Neural cell (in vitro differentiated cells): ENCODE data around the gene KRTAP10-9. TPM values are rescaled to one million over a fixed set of nuclear protein-coding genes. Genes with fewer than 3 reads are reported as not detected.
"Not testable (repeated sequence)": the region's sequence is repeated elsewhere in the genome, so short reads cannot be mapped to it uniquely, and the experiment has no call there.

Experiments
- H2AFZ ChIP-seq: fragments of 200-600, 300-800 bp; sonication (generic), shearing (Covaris generic); 2 replicates; pipeline ENCODE4 v1.6.0; 2014; ENCODE audit warnings: low read depth, mild to moderate bottlenecking, antibody characterized with exemption, low read length, moderate library complexity
- H3F3A ChIP-seq: fragments of 200-600 bp; shearing (Covaris generic); 2 replicates; pipeline ENCODE4 v1.6.1; 2016; ENCODE audit warnings: mild to moderate bottlenecking, moderate library complexity, mixed read lengths, antibody characterized with exemption, low read length; ENCODE audit not compliant: insufficient read depth, poor library complexity, severe bottlenecking
- H3K27ac ChIP-seq: fragments of 200-600, 300-800 bp; sonication (generic), shearing (Covaris generic); 2 replicates; pipeline ENCODE4 v1.5.1; 2014; ENCODE audit warnings: mild to moderate bottlenecking, low read length, moderate library complexity
- H3K27me3 ChIP-seq: fragments of 300-800, 200-600 bp; sonication (generic), shearing (Covaris generic); 2 replicates; pipeline ENCODE4 v1.6.0; 2014; ENCODE audit warnings: mild to moderate bottlenecking, low read depth, low read length, moderate library complexity; ENCODE audit not compliant: insufficient read depth
- H3K36me3 ChIP-seq: fragments of 300-800, 200-600 bp; sonication (generic), shearing (Covaris generic); 2 replicates; pipeline ENCODE4 v1.5.1; 2014; ENCODE audit warnings: mild to moderate bottlenecking, antibody characterized with exemption, low read length, moderate library complexity; ENCODE audit not compliant: insufficient read depth
- H3K4me2 ChIP-seq: fragments of 300-800, 200-600 bp; sonication (generic), shearing (Covaris generic); 2 replicates; pipeline ENCODE4 v1.6.0; 2014; ENCODE audit warnings: mild to moderate bottlenecking, low read length
- H3K4me3 ChIP-seq: fragments of 300-800, 200-600 bp; sonication (generic), shearing (Covaris generic); 2 replicates; pipeline ENCODE4 v1.5.1; 2014; ENCODE audit warnings: mild to moderate bottlenecking, low read length, moderate library complexity
- H3K79me2 ChIP-seq: fragments of 200-600 bp; shearing (Covaris generic); replicated peaks from 2 replicates; pipeline ENCODE4 v1.6.0; 2014; ENCODE audit warnings: mild to moderate bottlenecking, low read length, moderate library complexity; ENCODE audit not compliant: insufficient read depth
- H3K9ac ChIP-seq: fragments of 300-800, 200-600 bp; sonication (generic), shearing (Covaris generic); 2 replicates; pipeline ENCODE4 v1.6.1; 2016; ENCODE audit warnings: mild to moderate bottlenecking, low read length, mixed read lengths
- H3K9me2 ChIP-seq: fragments of 200-600 bp; shearing (Covaris generic); 2 replicates; pipeline ENCODE4 v1.6.1; 2016; ENCODE audit warnings: mild to moderate bottlenecking, low read length, mixed read lengths; ENCODE audit not compliant: insufficient read depth
- H3K9me3 ChIP-seq: fragments of 200-600, 300-800 bp; sonication (generic), shearing (Covaris generic); 2 replicates; pipeline ENCODE4 v1.6.1; 2016; ENCODE audit warnings: mild to moderate bottlenecking, mixed run types, low read length, moderate library complexity, mixed read lengths
- H4K20me1 ChIP-seq: fragments of 200-600 bp; shearing (Covaris generic); 2 replicates; pipeline ENCODE4 v1.6.1; 2016; ENCODE audit warnings: mild to moderate bottlenecking, mixed run types; ENCODE audit not compliant: insufficient read depth
- CTCF ChIP-seq: fragments of 450-650 bp; IDR thresholded peaks from 2 replicates; pipeline ENCODE4 v1.5.1; 2014; ENCODE audit warnings: antibody characterized with exemption, mild to moderate bottlenecking, moderate library complexity; ENCODE audit not compliant: poor library complexity, severe bottlenecking
- EP300 ChIP-seq: fragments of 450-650 bp; conservative IDR thresholded peaks from 2 replicates; pipeline ENCODE4 v1.6.1; 2014; ENCODE audit warnings: antibody characterized with exemption, mild to moderate bottlenecking, moderate library complexity; ENCODE audit not compliant: poor library complexity, severe bottlenecking
- POLR2AphosphoS5 ChIP-seq: IDR thresholded peaks from 2 replicates; pipeline ENCODE4 v1.6.1; 2012
- RAD21 ChIP-seq: fragments of 450-650 bp; conservative IDR thresholded peaks from 2 replicates; pipeline ENCODE4 v1.6.1; 2014; ENCODE audit warnings: antibody characterized with exemption, mild to moderate bottlenecking, moderate library complexity
- SMC3 ChIP-seq: fragments of 450-650 bp; conservative IDR thresholded peaks from 2 replicates; pipeline ENCODE4 v1.6.1; 2014; ENCODE audit warnings: antibody characterized with exemption, mild to moderate bottlenecking, moderate library complexity; ENCODE audit not compliant: poor library complexity
- TAF1 ChIP-seq: IDR thresholded peaks from 2 replicates; pipeline ENCODE4 v1.6.1; 2012; ENCODE audit warnings: low read depth
- polyA plus RNA-seq: library from polyadenylated mRNA; depleted of rRNA; stranded (reverse); fragments of >200 nt; gene quantifications from 2 replicates; pipeline ENCODE4 v1.2.3, GENCODE V29; 2014

KRTAP10-9 gene
- polyA plus RNA-seq, 1 donor from 2014 or later: not detected

- TF ChIP-seq EP300 (no peak), SMC3 (no peak), RAD21 (no peak), CTCF (no peak), POLR2AphosphoS5 (no peak), TAF1 (no peak)
- Histone ChIP-seq H3K9me3 (peaks cover 4% of the 10 kb centered on the region), H3F3A (no peaks in the 10 kb centered on the region), H3K36me3 (no peaks in the 10 kb centered on the region), H3K27me3 (no peaks in the 10 kb centered on the region), H3K27ac (no peak overlapping the region), H3K9me2 (no peaks in the 10 kb centered on the region), H3K79me2 (no peaks in the 10 kb centered on the region), H4K20me1 (no peaks in the 10 kb centered on the region), H3K4me2 (no peak overlapping the region), H3K9ac (no peak overlapping the region), H2AFZ (no peak overlapping the region), H3K4me3 (no peak overlapping the region)
Measured at GRCh38 chr21:44599264-44600029, 27.4 kb upstream of the KRTAP10-9 start.

DNA sequence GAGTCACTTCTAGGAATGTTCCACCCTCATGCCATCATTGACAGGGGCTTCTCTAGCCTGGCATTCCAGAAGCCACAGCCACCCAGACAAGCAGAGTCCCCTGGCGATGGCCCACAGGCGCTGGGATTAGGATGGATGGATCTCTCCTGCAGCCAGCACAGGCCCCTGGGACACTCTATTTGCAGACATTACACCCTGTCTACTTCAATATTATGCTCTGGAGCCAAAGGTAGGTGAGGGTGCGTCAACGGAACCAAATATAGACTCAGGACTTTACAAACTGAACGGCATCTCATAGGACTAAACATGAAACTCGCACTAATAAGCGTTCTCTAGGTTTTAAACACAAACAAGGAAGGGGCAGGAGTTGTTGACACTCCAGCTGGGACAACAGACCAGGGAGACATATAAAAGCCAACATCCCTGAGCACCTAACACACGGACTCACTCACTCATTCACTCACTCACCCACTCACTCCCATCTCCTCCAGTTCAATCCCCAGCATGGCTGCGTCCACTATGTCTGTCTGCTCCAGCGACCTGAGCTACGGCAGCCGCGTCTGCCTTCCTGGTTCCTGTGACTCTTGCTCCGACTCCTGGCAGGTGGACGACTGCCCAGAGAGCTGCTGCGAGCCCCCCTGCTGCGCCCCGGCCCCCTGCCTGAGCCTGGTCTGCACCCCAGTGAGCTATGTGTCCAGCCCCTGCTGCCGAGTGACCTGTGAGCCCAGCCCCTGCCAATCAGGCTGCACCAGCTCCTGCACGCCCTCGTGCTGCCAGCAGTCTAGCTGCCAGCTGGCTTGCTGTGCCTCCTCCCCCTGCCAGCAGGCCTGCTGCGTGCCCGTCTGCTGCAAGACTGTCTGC is 26.5 kb upstream of the KRTAP10-9 start, which contains the start of gene KRTAP10-7:
Gene KRTAP10-7, plus strand, starts transcription at position 480 of the 861 bp plus-strand sequence. Its CDS starts 25 bp downstream, at position 505.
- H3K4me2 ChIP-seq, H2AFZ ChIP-seq, H3K27me3 ChIP-seq, H3F3A ChIP-seq, H3K79me2 ChIP-seq, H3K9me3 ChIP-seq, H3K9ac ChIP-seq, H3K27ac ChIP-seq, H3K36me3 ChIP-seq, H4K20me1 ChIP-seq, H3K9me2 ChIP-seq, H3K4me3 ChIP-seq: not testable (repeated sequence)

DNA sequence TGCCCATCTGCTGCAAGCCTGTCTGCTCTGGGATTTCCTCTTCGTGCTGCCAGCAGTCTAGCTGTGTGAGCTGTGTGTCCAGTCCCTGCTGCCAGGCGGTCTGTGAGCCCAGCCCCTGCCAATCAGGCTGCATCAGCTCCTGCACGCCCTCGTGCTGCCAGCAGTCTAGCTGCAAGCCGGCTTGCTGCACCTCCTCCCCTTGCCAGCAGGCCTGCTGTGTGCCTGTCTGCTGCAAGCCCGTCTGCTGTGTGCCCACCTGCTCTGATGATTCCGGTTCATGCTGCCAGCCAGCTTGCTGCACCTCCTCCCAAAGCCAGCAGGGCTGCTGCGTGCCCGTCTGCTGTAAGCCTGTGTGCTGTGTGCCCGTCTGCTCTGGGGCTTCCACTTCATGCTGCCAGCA is 25.8 kb upstream of the KRTAP10-9 start:
- H3K9me2 ChIP-seq, H3K27ac ChIP-seq, H3K4me2 ChIP-seq, H3K27me3 ChIP-seq, H3K4me3 ChIP-seq, H3K36me3 ChIP-seq, H3K79me2 ChIP-seq, H2AFZ ChIP-seq, H4K20me1 ChIP-seq, H3K9ac ChIP-seq, H3K9me3 ChIP-seq, H3F3A ChIP-seq: not testable (repeated sequence)
